NCI-H2196 (cell line): ENCODE measurements around the gene GIPC3.
"Not testable (repeated sequence)": the region's sequence is repeated elsewhere in the genome, so short reads cannot be mapped to it uniquely, and the experiment has no call there.

Experiments used
- DNase-seq: peaks from one replicate; lab custom pipeline; 2025; ENCODE audit not compliant: unreplicated experiment; lab: John Stamatoyannopoulos, UW

The GIPC3 gene

DNA sequence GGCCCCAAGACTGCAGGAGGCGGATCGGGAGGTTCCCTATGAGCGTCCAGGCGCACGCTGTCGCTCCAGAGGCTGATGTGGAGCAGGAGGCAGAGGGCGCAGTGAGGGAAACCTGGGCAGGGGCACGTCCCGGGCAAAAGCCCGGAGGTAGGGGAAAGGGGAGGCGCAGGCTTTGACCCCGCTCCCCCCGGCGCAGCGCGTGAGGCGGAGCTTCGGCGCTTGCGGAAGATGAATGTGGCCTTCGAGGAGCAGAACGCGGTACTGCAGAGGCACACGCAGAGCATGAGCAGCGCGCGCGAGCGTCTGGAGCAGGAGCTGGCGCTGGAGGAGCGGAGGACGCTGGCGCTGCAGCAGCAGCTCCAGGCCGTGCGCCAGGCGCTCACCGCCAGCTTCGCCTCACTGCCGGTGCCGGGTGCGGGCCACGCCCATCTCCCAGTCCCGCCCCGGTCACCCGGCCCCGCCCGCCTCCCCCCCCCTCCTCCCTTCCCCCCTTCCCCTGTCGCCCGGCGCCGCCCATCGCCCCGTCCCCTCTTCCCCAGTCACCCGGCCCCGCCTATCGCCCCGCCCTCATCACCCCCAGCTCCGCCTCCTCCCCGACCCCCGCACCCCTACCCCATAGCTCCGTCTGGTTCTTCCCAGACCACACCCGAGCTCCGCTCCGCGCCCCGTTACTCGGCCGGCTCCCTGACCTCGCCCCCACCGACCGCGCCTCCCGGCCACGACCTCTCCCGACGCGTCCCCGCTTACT is 8.4 kb upstream of the GIPC3 start:
- DNase-seq: no peak

DNA sequence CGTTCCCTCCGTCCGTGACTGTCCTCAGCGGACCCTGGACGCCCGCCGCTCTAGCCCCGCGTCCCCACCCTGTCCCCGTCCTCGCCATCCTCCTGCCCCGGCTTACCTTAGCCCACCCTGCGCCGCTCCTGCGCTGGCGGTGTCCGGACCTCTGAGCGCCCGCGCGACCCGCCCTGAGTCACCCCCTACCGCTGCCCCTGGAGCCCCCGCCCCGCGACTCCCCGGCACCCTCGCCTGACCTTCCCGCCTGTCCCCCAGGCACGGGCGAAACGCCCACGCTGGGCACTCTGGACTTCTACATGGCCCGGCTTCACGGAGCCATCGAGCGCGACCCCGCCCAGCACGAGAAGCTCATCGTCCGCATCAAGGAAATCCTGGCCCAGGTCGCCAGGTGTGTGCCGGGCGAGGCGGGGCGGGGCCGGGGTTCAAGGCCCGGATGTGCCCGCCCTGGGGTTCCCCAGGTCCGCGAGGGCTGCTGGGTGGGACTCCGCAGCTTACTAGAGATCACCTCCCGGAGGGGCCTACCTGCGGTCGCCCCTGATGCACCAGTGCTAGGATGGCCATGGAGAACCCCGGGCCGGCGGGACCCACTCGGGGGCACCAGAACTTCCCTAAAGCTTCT is 7.4 kb upstream of the GIPC3 start:
- no peak for DNase-seq

DNA sequence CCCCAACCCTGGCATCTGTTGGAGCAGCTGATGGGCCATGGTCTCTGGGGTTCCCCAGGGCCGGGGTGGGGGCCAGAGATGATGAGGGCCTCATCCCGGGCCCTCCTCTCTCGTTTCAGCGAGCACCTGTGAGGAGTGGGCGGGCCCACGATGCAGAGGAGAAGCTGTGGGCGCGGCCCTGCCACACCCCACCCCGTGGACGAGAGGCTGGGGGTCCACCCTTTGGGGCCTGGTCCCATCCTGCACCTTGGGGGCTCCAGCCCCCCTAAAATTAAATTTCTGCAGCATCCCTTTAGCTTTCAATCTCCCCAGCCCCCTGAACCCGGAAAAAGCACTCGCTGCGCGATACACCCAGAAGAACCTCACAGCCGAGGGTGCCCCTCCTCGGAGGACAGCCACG is 6.9 kb upstream of the GIPC3 start:
- DNase-seq: no peak

DNA sequence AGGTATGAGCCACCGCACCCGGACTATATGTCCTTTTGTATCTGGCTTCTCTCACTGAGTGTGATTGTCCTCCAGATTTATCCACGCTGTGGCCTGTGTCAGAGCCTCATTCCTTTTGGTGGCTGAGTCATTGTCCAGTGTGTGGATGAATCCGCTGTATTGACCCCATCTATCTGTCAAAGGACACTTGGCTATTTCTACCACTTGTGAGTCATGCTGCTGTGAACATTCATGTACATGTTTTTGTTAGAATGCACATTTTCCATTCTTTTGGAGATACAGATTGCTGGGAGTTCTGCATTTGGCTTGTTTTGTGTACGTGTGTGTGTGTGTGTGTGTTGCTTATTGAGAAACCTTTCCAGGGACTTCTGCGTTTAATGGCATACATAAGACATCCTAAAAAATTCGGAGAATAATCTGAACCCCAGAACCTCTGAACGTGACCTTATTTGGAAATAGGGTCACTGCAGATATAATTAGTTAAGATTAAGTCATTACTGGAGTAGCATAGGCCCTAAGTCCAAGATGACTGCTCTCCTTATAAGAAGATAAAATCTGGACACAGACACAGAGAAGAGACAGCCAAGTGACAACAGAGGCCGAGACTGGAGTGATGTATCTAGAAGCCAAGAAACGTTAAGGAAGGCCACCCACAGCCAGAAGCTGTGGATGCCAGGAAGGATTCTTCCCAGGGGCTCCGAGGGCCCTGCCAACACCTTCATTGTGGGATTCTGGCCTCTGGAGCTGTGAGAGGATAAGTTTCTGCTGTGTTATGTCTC is 4.9 kb upstream of the GIPC3 start:
- no peak for DNase-seq

DNA sequence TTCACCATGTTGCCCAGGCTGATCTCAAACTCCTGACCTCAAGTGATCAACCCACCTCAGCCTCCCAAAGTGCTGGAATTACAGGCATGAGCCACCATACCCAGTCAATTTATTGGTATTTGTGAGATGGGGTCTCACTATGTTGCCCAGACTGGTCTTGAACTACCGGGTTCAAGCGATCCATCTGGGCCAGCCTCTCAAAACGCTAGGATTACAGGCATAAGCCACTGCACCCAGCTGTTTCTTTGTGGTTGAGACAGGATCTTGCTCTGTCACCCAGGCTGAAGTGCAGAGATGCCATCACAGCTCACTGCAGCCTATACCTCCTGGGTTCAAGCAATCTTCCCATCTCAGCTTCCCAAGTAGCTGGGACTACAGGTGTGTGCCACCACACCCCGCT is 3.5 kb upstream of the GIPC3 start:
- DNase-seq: not testable (repeated sequence)

DNA sequence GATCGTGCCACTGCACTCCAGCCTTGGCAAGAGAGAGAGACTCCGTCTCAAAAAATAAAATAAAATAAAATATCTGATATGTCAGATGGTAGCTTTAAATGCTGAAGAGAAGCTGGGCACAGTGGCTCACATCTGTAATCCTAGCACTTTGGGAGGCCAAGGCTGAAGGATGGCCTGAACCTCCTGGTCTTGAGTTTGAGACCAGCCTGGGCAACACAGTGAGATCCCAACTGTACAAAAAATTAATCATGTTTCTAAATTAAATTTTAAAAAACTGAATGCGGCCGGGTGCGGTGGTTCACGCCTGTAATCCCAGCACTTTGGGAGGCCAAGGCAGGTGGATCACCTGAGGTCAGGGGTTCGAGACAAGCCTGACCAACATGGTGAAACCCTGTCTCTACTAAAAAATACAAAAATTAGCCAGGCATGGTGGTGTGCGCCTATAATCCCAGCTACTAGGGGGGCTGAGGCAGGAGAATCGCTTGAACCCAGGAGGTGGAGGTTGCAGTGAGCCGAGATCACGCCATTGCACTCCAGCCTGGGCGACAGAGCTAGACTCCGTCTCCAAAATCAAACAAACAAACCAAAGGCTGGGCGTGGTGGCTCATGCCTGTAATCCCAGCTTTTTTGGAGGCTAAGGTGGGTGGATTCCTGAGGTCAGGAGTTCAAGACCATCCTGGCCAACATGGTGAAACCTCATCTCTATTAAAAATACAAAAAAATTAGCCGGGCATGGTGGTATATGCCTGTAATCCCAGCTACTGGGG is 1.1 kb upstream of the GIPC3 start:
- not testable (repeated sequence) for DNase-seq

DNA sequence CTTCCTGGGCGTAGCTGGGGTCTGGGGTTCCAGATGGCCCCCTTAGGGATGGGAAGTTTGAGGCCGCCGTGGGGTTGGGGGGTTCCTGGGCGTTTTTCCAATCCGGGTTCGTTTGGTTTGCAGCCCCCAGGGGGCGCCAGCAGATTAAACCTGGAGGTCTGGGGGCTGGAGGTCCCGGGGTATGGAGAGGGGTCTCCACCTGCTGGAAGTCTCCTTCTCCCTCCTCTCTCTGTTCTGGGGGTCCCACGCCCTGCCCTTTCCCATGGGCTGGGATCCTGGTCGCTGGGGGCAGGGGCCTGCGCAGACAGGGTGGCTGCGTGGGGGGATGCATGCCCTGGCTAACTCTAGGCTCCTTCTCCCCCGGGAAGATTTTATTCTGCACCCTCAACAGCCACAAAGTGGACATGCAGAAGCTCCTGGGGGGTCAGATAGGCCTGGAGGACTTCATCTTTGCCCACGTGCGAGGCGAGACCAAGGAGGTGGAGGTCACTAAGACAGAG is 899 bp downstream of the GIPC3 start:
- DNase-seq: peak; percentile 27

DNA sequence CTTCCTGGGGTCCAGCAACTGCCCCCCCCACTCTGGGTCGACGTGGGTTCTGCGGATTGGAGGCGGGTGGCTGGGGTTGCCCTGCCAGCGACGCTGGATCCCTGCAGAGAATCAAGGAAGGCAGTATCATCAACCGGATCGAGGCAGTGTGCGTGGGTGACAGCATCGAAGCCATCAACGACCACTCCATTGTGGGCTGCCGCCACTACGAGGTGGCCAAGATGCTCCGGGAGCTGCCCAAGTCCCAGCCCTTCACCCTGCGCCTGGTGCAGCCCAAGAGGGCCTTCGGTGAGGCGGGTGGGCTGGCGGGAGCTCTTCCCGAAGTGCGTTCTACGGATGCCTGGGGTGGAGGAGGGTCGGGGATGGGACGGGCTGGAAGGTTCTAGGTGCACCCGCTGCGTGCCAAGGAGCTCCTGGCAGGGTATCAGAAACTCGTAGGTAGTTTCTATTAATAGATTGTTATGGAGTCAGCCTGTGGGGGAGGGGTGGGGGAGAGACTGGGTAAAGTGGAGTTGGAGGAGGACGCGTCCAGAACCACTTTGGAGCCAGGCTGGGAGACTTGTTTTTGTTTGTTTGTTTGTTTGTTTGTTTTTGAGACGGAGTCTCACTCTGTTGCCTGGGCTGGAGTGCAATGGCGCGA is 1.5 kb downstream of the GIPC3 start:
- DNase-seq: no peak

DNA sequence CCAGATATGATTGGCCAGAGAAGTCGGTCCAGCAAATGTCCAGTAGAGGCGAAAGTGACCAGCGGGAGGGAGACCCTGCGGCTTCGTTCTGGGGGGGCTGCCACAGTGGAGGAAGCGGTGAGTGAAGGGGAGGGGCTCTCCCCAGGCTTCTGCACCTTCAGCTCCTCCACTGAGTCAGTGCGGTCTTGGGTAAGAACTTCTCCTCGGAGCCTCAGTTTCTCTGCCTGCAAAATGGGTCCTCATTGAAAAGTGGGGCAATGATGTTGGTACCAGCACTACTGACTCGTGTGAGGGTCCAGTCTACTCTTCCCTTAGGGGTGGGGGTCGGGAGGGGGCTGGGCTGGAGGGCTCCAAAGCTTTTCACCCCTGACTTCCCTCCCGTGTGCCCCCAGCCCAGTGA is 4.2 kb downstream of the GIPC3 start:
- DNase-seq: no peak

DNA sequence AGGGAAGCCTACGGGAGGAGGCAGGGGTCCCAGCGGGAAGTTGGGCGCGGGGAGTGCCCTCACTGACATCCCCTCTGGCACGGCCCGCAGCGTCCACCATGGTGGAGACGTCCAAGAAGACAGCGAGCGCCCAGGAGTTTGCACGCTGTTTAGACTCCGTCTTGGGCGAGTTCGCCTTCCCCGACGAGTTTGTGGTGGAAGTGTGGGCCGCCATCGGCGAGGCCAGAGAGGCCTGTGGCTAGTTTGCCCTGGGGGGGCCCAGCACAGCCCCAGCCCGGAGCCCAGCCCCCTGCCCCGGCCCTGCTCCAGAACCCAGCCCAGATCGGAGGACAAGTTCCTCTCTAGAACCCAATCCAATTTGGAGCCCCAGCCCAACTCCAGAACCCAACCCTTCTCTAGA is 4.7 kb downstream of the GIPC3 start:
- no peak for DNase-seq

DNA sequence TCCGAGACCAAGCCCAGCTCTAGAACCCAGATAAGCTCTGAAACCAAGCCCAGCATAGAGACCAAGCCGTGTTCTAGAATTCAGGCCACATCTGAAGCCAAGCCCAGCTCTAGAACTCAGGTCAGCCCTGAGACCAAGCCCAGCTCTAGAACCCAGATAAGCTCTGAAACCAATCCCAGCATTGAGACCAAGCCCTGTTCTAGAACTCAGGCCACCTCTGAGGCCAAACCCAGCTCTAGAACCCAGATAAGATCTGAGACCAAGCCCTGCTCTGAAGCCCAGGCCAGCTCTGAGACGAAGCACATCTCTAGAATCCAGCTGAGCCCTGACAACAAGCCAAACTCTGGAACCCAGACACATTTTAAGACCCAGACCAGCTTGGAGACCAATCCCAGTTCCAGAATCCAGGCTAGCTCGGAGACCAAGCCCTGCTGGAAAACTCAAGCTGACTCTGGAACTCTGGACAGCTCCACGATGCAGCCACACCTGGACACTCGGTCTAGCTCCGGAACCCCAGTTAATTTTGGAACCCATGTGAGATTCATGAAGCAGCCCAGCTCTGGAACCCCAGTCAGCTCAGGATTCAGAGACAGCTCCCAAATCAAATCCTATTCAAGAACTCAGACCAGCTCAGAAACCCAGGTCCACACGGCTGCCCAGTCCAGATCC is 5.8 kb downstream of the GIPC3 start:
- DNase-seq: no peak

DNA sequence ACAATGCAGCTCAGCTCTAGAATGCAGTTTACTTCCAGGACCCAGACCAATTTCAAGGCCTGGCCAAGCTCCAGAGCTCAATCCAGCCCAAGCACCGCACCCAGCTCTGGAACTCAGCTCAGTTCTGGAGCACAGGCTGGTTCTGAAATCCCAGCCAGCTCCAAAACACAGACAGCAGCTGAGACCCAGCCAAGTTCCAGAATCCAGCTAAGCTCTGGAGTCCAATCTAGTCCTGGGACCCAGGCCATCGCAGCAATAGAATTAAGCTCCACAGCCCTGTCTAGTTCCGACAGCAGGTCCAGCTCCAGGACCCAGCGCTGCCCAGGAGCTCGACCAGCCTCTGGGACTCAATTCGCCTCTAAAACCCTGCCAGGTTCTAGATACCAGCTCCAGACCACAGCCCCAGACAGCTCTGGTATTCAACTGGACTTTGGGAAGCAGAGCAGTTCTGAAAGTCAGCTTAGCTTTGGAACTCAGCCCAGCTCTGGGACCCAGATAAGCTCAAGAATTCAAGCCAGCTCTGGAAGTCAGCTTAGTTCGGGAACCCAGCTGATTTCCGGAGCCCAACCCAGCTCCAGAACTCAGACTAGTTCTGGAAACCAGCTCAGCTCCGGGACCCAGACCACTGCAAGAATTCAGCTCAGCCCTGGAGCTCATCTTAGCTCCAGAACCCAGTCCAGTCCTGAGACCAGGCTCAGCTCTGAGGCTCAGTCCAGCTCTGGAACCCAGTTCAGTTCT is 6.8 kb downstream of the GIPC3 start:
- DNase-seq: no peak

DNA sequence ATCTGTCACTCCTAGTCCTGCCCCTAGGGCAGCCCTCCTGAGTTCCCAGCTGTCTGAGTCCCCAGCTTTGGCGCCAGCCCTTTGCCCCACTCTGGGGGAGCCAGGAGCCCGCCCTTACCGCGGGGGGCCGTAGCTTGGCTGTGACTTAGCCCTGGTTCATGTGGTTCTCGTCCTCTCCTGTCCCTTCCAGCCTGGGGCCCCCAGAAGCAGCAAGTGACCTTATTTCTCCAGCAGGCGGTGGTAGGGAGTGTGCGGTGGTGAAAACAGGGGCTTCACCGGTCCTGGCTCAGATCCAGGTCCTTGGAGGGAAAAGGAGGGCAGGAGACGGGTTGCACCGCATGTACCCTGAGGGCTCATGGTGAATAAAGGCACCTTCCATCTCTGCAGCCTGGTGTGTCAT is 7.9 kb downstream of the GIPC3 start:
- no peak for DNase-seq

DNA sequence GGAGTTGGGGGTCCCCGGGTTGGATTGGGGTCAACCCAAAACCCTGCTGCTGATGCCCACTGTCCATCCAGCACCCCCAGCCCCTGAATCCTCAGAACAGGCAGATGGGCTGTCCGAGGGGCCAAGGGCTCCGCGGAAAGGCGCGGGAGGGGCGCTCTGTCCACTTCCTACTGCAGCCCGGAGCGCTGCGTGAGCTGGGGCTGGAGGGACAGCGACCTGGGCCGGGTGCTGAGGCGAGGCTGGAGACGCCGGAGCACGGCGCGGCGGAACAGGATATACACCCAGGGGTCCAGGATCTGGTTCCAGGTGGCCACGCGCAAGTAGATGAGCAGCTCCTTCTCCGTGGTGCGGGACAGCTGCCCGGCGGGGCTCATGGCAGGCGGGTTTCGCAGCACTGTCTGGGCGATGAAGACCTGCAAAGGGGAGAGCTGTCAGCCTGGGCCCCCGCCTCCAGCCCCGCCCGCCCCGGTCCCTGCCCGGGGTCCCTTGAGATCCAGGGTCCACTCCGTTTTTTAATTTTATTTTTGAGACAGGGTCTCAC is 10.3 kb downstream of the GIPC3 start:
- no peak for DNase-seq

DNA sequence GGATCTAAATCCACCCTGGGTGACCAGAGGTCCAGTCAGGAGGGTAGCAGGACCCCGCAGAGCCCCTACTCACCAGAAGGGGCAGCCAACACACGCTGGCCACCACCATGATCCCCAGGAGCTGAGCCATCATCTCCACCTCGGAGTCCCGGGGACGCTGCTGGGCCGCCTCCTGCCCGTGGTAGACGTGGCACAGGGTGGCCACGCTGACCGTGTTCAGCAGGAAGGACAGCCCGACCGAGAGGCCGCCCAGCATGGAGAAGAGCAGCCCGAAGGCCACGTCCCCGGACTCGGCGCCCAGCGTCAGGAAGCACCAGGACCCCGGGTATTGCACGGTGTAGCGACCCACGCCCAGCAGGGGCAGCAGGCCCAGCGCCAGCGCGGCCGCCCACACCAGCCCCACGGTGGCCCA is 14.5 kb downstream of the GIPC3 start:
- no peak for DNase-seq

DNA sequence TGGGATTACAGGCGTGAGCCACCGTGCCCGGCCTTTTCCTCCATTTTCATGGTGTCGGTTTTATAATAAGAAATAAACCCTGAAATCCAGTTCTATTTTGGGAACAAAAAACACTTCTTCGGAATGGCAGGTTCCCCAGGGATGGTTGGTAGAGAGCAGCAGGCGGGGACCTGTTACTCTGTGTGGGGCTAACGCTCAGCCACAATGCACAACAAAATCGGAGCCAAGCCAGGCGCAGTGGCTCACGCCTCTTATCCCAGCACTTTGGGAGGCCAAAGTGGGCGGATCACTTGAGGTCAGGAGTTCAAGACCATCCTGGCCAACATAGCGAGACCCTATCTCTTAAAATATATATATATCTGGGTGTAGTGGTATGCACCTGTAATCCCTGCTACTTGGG is 15.7 kb downstream of the GIPC3 start:
- no peak for DNase-seq

DNA sequence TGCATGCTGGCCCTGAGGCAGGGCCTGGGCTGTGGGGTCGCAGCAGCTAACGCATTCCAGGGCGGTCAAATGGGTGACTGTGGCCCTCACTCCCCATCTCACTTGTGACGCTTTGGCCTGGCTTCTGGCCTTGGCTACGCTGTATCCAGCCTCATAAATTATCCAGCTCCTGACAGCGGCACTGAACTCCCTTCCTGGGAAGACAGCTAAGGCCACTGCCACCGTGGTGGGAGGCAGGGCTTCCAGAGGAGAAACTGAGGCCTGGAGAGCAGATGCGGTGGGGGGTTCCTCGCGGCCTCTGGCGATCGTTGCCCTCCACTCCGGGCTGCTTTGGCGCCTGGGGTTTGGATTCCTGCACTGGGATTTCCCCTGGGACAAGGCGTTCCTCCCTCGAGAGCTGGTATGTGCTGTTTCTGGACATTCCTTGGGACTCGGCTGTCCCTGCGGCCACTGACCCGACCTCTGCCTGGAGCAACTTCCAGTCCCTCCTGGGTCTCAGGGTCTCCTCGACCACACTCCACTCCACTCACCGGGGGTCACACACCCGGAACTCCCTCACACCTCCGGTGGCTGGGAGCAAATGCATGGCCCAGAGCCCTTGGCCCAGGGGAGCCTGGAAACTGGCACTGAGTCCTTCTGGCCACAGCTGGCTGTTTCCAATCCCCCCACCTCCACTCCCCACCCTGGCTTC is 18.0 kb downstream of the GIPC3 start:
- DNase-seq: no peak

DNA sequence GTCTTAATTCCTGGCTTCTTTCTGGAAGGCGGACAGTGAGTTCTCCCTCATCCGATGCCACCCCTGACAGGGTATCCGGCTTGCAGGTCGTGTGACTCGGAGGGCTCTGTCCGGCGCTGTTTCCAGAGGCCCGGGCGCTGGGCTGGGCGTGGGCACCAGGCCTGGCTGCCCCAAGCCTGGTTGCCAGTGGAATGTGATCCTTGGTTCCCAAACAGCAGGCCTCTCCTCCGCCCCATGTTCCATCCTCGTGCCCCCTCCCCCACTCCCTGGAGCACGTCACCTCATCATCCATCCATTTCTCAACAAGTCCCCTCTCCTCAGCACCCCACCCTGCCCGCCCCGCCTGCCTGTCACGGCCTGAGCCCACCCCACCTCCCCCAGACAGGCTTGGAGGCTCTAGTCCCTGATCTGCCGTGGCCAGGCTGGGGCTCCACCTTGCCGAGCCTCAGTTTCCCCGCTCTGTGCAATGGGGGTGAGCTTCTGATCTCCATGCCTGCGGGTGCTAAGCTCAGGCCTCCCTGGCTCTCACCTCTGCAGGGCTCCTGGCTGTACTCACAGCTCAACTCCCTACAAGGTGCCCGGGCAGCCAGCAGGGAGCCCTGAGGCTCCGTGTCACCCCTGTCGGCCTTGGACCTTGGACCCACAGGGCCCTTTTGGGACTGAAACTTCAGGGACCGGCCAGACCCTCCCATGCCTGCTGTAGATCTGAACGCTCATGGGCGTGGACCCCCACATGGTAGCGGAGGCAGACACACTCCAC is 19.1 kb downstream of the GIPC3 start:
- no peak for DNase-seq
